RWPE2 (cell line): ENCODE data around the gene ZFAND3.

Experiments
- ATAC-seq: fragments of 200-7000 bp; cut with Tn5 transposase; 3 replicates; pipeline ENCODE4 v1.9.1; 2021; ENCODE audit warnings: low read depth
- DNase-seq: peaks from one replicate; pipeline ENCODE4 v3.0.0-alpha.2; 2020; ENCODE audit warnings: low spot score
- H3K27ac ChIP-seq: fragments of 450-650 bp; 2 replicates; pipeline ENCODE4 v1.5.1; 2017; ENCODE audit warnings: mild to moderate bottlenecking; ENCODE audit not compliant: poor library complexity, severe bottlenecking
- H3K27me3 ChIP-seq: fragments of 250-450 bp; sonication (Bioruptor Pico); 2 replicates; pipeline ENCODE4 v1.5.1; 2021; ENCODE audit warnings: mild to moderate bottlenecking, moderate library complexity; ENCODE audit not compliant: insufficient read depth, poor library complexity, severe bottlenecking
- H3K36me3 ChIP-seq: fragments of 250-450 bp; sonication (Bioruptor Pico); 2 replicates; pipeline ENCODE4 v1.5.1; 2020; ENCODE audit warnings: low read depth, mild to moderate bottlenecking, moderate library complexity
- H3K4me1 ChIP-seq: fragments of 250-450 bp; sonication (Bioruptor Pico); 2 replicates; pipeline ENCODE4 v1.5.1; 2021; ENCODE audit warnings: mild to moderate bottlenecking, moderate library complexity; ENCODE audit not compliant: insufficient read depth, poor library complexity, severe bottlenecking
- H3K4me3 ChIP-seq: fragments of 250-450 bp; sonication (Bioruptor Pico); 2 replicates; pipeline ENCODE4 v1.5.1; 2021; ENCODE audit warnings: mild to moderate bottlenecking, moderate library complexity; ENCODE audit not compliant: severe bottlenecking
- H3K9me3 ChIP-seq: fragments of 250-450 bp; sonication (Bioruptor Pico); 2 replicates; pipeline ENCODE4 v1.5.1; 2021; ENCODE audit warnings: mild to moderate bottlenecking, moderate library complexity; ENCODE audit not compliant: severe bottlenecking
- TF ChIP-seq, protein P1 (sequence below): fragments of 450-650 bp; IDR thresholded peaks from one replicate; pipeline ENCODE4 v1.5.1; 2017; ENCODE audit warnings: mild to moderate bottlenecking, moderate library complexity; ENCODE audit not compliant: poor library complexity, severe bottlenecking

Gene ZFAND3

GRCh38 chr6:38077488-38078030 lies 258.0 kb downstream of the ZFAND3 start:
- Histone ChIP-seq H3K4me1 (peaks cover 19% of the 10 kb centered on the region), H3K4me3 (no peak overlapping the region), H3K27me3 (no peaks in the 10 kb centered on the region), H3K36me3 (peaks cover 4% of the 10 kb centered on the region; the same call in 1 of the 2 replicates), H3K9me3 (no peaks in the 10 kb centered on the region), H3K27ac (no peak overlapping the region)
- DNase-seq (no peak), ATAC-seq (no peak)
- TF ChIP-seq, protein P1, sequence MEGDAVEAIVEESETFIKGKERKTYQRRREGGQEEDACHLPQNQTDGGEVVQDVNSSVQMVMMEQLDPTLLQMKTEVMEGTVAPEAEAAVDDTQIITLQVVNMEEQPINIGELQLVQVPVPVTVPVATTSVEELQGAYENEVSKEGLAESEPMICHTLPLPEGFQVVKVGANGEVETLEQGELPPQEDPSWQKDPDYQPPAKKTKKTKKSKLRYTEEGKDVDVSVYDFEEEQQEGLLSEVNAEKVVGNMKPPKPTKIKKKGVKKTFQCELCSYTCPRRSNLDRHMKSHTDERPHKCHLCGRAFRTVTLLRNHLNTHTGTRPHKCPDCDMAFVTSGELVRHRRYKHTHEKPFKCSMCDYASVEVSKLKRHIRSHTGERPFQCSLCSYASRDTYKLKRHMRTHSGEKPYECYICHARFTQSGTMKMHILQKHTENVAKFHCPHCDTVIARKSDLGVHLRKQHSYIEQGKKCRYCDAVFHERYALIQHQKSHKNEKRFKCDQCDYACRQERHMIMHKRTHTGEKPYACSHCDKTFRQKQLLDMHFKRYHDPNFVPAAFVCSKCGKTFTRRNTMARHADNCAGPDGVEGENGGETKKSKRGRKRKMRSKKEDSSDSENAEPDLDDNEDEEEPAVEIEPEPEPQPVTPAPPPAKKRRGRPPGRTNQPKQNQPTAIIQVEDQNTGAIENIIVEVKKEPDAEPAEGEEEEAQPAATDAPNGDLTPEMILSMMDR = no peak

DNA sequence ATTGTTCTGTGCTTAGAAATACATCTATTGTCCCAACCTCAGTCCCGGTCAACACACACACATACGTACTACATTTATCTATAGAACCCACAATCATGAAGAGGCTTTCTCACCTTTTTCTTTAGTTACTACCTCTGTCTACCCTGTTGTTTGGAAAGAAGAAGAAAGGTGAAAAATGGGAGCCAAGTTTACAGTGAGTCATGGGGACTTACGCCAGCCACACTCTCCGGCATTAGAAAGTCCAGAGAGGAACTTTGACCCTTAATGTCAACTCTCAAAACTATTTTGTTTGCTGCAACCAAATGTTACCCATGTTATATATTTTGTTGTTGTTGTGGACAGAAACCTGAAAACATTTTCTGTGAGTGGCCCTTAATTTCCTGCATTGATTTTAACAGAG lies 259.1 kb downstream of the ZFAND3 start:
- H3K4me3 ChIP-seq = no peak overlapping the region
- peaks cover 19% of the 10 kb centered on the region for H3K4me1 ChIP-seq
- no peaks in the 10 kb centered on the region for H3K9me3 ChIP-seq
- no peaks in the 10 kb centered on the region for H3K27me3 ChIP-seq
- DNase-seq (no peak), ATAC-seq (no peak)
- TF ChIP-seq, protein P1 = no peak
- peaks cover 8% of the 10 kb centered on the region for H3K36me3 ChIP-seq
- no peak overlapping the region for H3K27ac ChIP-seq

DNA sequence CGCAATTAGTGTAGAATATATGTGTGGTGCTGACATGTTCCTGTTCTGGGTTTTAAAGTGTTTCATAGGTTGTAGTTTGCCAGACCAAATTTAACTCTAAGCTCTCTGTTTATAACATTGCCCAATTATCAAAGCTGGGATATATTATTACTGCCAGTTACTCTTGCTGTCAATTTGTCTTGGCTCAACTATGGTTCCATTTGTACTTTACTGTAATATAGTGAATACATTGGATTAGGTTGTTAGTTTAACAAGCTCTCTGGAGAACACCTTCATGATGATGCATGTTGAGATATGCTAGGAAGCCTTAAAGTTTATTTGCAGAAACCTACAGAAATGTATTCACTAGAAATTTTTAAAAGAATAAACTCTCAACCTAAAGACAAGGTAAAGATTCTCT lies 259.6 kb downstream of the ZFAND3 start:
- TF ChIP-seq, protein P1 = no peak
- Histone ChIP-seq H3K9me3 (no peaks in the 10 kb centered on the region), H3K27me3 (no peaks in the 10 kb centered on the region), H3K36me3 (peaks cover 12% of the 10 kb centered on the region), H3K27ac (no peak overlapping the region), H3K4me1 (peaks cover 19% of the 10 kb centered on the region), H3K4me3 (no peak overlapping the region)
- no peak for ATAC-seq
- no peak for DNase-seq

- Histone ChIP-seq H3K4me1 (peaks cover 19% of the 10 kb centered on the region), H3K4me3 (no peak overlapping the region), H3K9me3 (no peaks in the 10 kb centered on the region), H3K27ac (peak overlapping the region; percentile 66), H3K27me3 (no peaks in the 10 kb centered on the region), H3K36me3 (peaks cover 16% of the 10 kb centered on the region)
- TF ChIP-seq, protein P1 = no peak
- DNase-seq (no peak), ATAC-seq (no peak)
Measured at GRCh38 chr6:38079537-38079936, 260.0 kb downstream of the ZFAND3 start.

DNA sequence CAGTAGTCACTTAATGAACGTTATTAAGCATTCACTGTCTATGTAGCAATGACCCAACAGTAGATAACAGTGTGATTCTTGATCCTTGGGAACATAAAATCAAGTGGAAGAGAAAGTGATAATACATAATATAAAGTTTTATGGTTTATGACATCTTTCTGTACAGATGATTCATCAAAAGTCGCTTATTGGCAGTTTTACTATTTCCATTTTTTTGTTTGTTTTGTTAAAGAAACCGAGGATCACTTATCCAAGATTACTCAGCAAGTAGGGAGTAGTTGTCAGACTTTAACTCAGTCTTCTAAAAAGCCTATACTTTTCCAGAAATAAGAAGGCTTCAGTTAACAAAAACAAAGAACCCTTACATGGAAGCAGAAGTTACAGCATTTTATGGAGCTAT lies 260.8 kb downstream of the ZFAND3 start:
- Histone ChIP-seq H3K36me3 (peaks cover 16% of the 10 kb centered on the region), H3K27me3 (no peaks in the 10 kb centered on the region), H3K9me3 (no peaks in the 10 kb centered on the region), H3K4me3 (no peak overlapping the region), H3K27ac (peak overlapping the region; percentile 66), H3K4me1 (peaks cover 19% of the 10 kb centered on the region)
- ATAC-seq = peak; percentile 51; the same call in 2 of the 3 replicates
- TF ChIP-seq, protein P1 = no peak
- DNase-seq = no peak
